Hepatocyte (in vitro differentiated cells): ENCODE measurements around the gene SLC1A5. TPM values are rescaled to one million over a fixed set of nuclear protein-coding genes. Genes with fewer than 3 reads are reported as not detected.

Experiments used
- DNase-seq: peaks from one replicate; pipeline ENCODE4 v3.0.0-alpha.2; 2016; ENCODE audit warnings: low spot score
- H2AFZ ChIP-seq: fragments of 200-600 bp; sonication (generic); 2 replicates; pipeline ENCODE4 v1.6.0; 2016; ENCODE audit warnings: antibody characterized with exemption, mild to moderate bottlenecking
- H3K27ac ChIP-seq: fragments of 200-600 bp; sonication (generic); 2 replicates; pipeline ENCODE4 v1.5.1; 2016; ENCODE audit warnings: mild to moderate bottlenecking
- H3K27me3 ChIP-seq: fragments of 200-600 bp; sonication (generic); 2 replicates; pipeline ENCODE4 v1.6.1; 2016
- H3K36me3 ChIP-seq: fragments of 200-600 bp; sonication (generic); replicated peaks from 2 replicates; pipeline ENCODE4 v1.5.1; 2016; ENCODE audit warnings: low read depth; ENCODE audit not compliant: insufficient read depth
- H3K4me1 ChIP-seq: fragments of 200-600 bp; sonication (generic); 2 replicates; pipeline ENCODE4 v1.5.1; 2016; ENCODE audit warnings: mild to moderate bottlenecking, moderate library complexity; ENCODE audit not compliant: insufficient read depth
- H3K4me2 ChIP-seq: fragments of 200-600 bp; sonication (generic); 2 replicates; pipeline ENCODE4 v1.6.0; 2016
- H3K4me3 ChIP-seq: fragments of 200-600 bp; sonication (generic); 2 replicates; pipeline ENCODE4 v1.5.1; 2016; ENCODE audit warnings: mild to moderate bottlenecking
- H3K79me2 ChIP-seq: fragments of 200-600 bp; sonication (generic); 2 replicates; pipeline ENCODE4 v1.6.0; 2017; ENCODE audit warnings: mild to moderate bottlenecking
- H3K9me2 ChIP-seq: fragments of 200-600 bp; sonication (generic); replicated peaks from 2 replicates; pipeline ENCODE4 v1.6.0; 2017; ENCODE audit warnings: mild to moderate bottlenecking; ENCODE audit not compliant: insufficient read depth
- H3K9me3 ChIP-seq: fragments of 200-600 bp; sonication (generic); 2 replicates; pipeline ENCODE4 v1.5.1; 2016; ENCODE audit warnings: low read depth, mild to moderate bottlenecking
- H4K20me1 ChIP-seq: fragments of 200-600 bp; sonication (generic); 2 replicates; pipeline ENCODE4 v1.6.0; 2016; ENCODE audit warnings: mild to moderate bottlenecking; ENCODE audit not compliant: insufficient read depth, poor library complexity, severe bottlenecking
- CTCF ChIP-seq: fragments of 200-600 bp; sonication (generic); IDR thresholded peaks from 2 replicates; pipeline ENCODE4 v1.5.1; 2016; ENCODE audit warnings: antibody characterized with exemption, mild to moderate bottlenecking; ENCODE audit not compliant: poor library complexity
- EZH2 ChIP-seq: fragments of 200-600 bp; sonication (generic); IDR thresholded peaks from 2 replicates; pipeline ENCODE4 v1.6.1; 2016; ENCODE audit warnings: antibody characterized with exemption, mild to moderate bottlenecking, borderline replicate concordance
- EZH2phosphoT487 ChIP-seq: fragments of 200-600 bp; sonication (generic); IDR thresholded peaks from one replicate; pipeline ENCODE4 v1.6.1; 2018; ENCODE audit warnings: antibody characterized with exemption, mild to moderate bottlenecking, low read depth, moderate library complexity; ENCODE audit not compliant: unreplicated experiment, severe bottlenecking
- WGBS: methylation state at CpG from one replicate; pipeline ENCODE4 v1.1.6; 2016; ENCODE audit warnings: low lambda C conversion rate; ENCODE audit errors: missing lambda C conversion rate; 5-methylcytosine and 5-hydroxymethylcytosine counted together
- polyA plus RNA-seq: library from polyadenylated mRNA; unstranded; fragments of >200 nt; fragmentation: Nextera tagmentation; extraction: Ambion mirVana; gene quantifications from 2 replicates; pipeline ENCODE4 v1.2.1, GENCODE V29; 2016
- total RNA-seq: library from RNA; depleted of rRNA; stranded (reverse); fragments of >200 nt; gene quantifications from 2 replicates; pipeline ENCODE4 v1.2.3, GENCODE V29; 2014

SLC1A5 gene
- total RNA-seq (84.6 and 87.9 TPM in 2 replicates), polyA plus RNA-seq (171 and 176 TPM in 2 replicates)

GRCh38 chr19:46788262-46788967 lies at the start of gene SLC1A5:
Gene SLC1A5, minus strand, starts transcription at chr19:46788594. Its CDS starts 629 bp downstream, at chr19:46787965.
- DNase-seq = peak; percentile 96
- peaks cover 27% of the 10 kb centered on the region for H3K4me1 ChIP-seq
- H4K20me1 ChIP-seq = peaks cover 4% of the 10 kb centered on the region
- H3K9me2 ChIP-seq = no peaks in the 10 kb centered on the region
- WGBS = 2% methylated on average over 31 of the region's 46 CpGs
- peaks cover 39% of the 10 kb centered on the region for H3K79me2 ChIP-seq
- H3K27me3 ChIP-seq = no peaks in the 10 kb centered on the region
- peak within 1 kb of the TSS; percentile 36 for H3K4me3 ChIP-seq
- TF ChIP-seq EZH2phosphoT487 = no peak
- no peaks in the 10 kb centered on the region for H3K9me3 ChIP-seq
- H2AFZ ChIP-seq = peak within 1 kb of the TSS; percentile 4
- H3K4me2 ChIP-seq = peak within 1 kb of the TSS; percentile 87
- H3K27ac ChIP-seq = peak within 1 kb of the TSS; percentile 98
- H3K36me3 ChIP-seq = no peaks in the 10 kb centered on the region

- no peaks in the 10 kb centered on the region for H3K9me2 ChIP-seq
- H3K9me3 ChIP-seq = no peaks in the 10 kb centered on the region
- H3K27me3 ChIP-seq = no peaks in the 10 kb centered on the region
- H3K4me1 ChIP-seq = peaks cover 3% of the 10 kb centered on the region
- no peak for TF ChIP-seq EZH2
- TF ChIP-seq EZH2phosphoT487 = no peak
- WGBS = 96% methylated on average over 13 of the region's 20 CpGs
- no peak overlapping the region for H3K27ac ChIP-seq
- no peaks in the 10 kb centered on the region for H3K36me3 ChIP-seq
- no peak overlapping the region for H3K4me2 ChIP-seq
- H3K4me3 ChIP-seq = no peak overlapping the region
- peaks cover under 1% of the 10 kb centered on the region for H3K79me2 ChIP-seq
- H4K20me1 ChIP-seq = no peaks in the 10 kb centered on the region
- no peak overlapping the region for H2AFZ ChIP-seq
- no peak for DNase-seq
Observed at GRCh38 chr19:46838160-46838559, 49.8 kb upstream of the SLC1A5 start.

GRCh38 chr19:46834984-46835383 lies 46.6 kb upstream of the SLC1A5 start:
- Histone ChIP-seq H3K9me3 (no peaks in the 10 kb centered on the region), H3K9me2 (no peaks in the 10 kb centered on the region), H3K36me3 (no peaks in the 10 kb centered on the region), H3K79me2 (no peaks in the 10 kb centered on the region), H3K27ac (no peak overlapping the region), H3K4me2 (no peak overlapping the region), H3K4me3 (no peak overlapping the region), H3K4me1 (no peaks in the 10 kb centered on the region), H4K20me1 (no peaks in the 10 kb centered on the region), H2AFZ (no peak overlapping the region), H3K27me3 (no peaks in the 10 kb centered on the region)
- 98% methylated on average over 6 of the region's 6 CpGs for WGBS
- no peak for DNase-seq
- TF ChIP-seq CTCF = no peak
- no peak for TF ChIP-seq EZH2
- TF ChIP-seq EZH2phosphoT487 = no peak

- no peak overlapping the region for H3K4me2 ChIP-seq
- peaks cover 4% of the 10 kb centered on the region for H3K4me1 ChIP-seq
- no peaks in the 10 kb centered on the region for H3K9me3 ChIP-seq
- H3K27ac ChIP-seq = no peak overlapping the region
- H3K9me2 ChIP-seq = no peaks in the 10 kb centered on the region
- no peak overlapping the region for H3K4me3 ChIP-seq
- H3K79me2 ChIP-seq = no peaks in the 10 kb centered on the region
- TF ChIP-seq EZH2phosphoT487 = no peak
- TF ChIP-seq EZH2 = no peak
- TF ChIP-seq CTCF = no peak
- WGBS = 80% methylated on average over 5 of the region's 5 CpGs
- no peaks in the 10 kb centered on the region for H3K27me3 ChIP-seq
- H2AFZ ChIP-seq = no peak overlapping the region
- no peak for DNase-seq
- no peaks in the 10 kb centered on the region for H3K36me3 ChIP-seq
- no peaks in the 10 kb centered on the region for H4K20me1 ChIP-seq
Observed at GRCh38 chr19:46834121-46834520, 45.7 kb upstream of the SLC1A5 start.
